Measurements from ENCODE around the gene PKP4.
"Not testable (repeated sequence)": the region's sequence is repeated elsewhere in the genome, so short reads cannot be mapped to it uniquely, and the experiment has no call there.

Gene PKP4

GRCh38 chr2:158459161-158460003 lies 2.6 kb downstream of the PKP4 start:
- Mint-ChIP-seq H3K9me3 (no peaks in the 10 kb centered on the region), H3K27me3 (peaks cover 25% of the 10 kb centered on the region), H3K4me1 (ENCODE audit: low read depth) (peaks cover 22% of the 10 kb centered on the region), H3K36me3 (ENCODE audit: low read depth) (peaks cover 15% of the 10 kb centered on the region), H3K27ac (no peak overlapping the region), H3K4me3 (no peak overlapping the region)
- intact Hi-C loops (cut with micrococcal nuclease): loop anchor here (5.0 kb wide), 1 partner anchor 437 kb away; no protein-coding TSS in a partner anchor

GRCh38 chr2:158460632-158461297 lies 4.0 kb downstream of the PKP4 start:
- peaks cover 15% of the 10 kb centered on the region for H3K36me3 Mint-ChIP-seq (ENCODE audit: low read depth)
- no peak overlapping the region for H3K4me3 Mint-ChIP-seq
- intact Hi-C loops (cut with micrococcal nuclease): no loop called here
- H3K27ac Mint-ChIP-seq: no peak overlapping the region
- peaks cover 17% of the 10 kb centered on the region for H3K27me3 Mint-ChIP-seq
- H3K4me1 Mint-ChIP-seq (ENCODE audit: low read depth): peaks cover 22% of the 10 kb centered on the region
- no peaks in the 10 kb centered on the region for H3K9me3 Mint-ChIP-seq

- H3K9me3 Mint-ChIP-seq: no peaks in the 10 kb centered on the region
- H3K4me3 Mint-ChIP-seq: no peak overlapping the region
- intact Hi-C loops (cut with micrococcal nuclease): no loop called here
- H3K4me1 Mint-ChIP-seq (ENCODE audit: low read depth): peaks cover under 1% of the 10 kb centered on the region
- H3K27ac Mint-ChIP-seq: no peak overlapping the region
- peaks cover 2% of the 10 kb centered on the region for H3K27me3 Mint-ChIP-seq
- H3K36me3 Mint-ChIP-seq (ENCODE audit: low read depth): no peaks in the 10 kb centered on the region
These were observed 6.8 kb downstream of the PKP4 start for GRCh38 chr2:158463496-158464095.

- Mint-ChIP-seq H3K36me3 (ENCODE audit: low read depth) (no peaks in the 10 kb centered on the region), H3K9me3 (no peaks in the 10 kb centered on the region), H3K27me3 (no peaks in the 10 kb centered on the region), H3K27ac (no peak overlapping the region), H3K4me1 (ENCODE audit: low read depth) (no peaks in the 10 kb centered on the region), H3K4me3 (no peak overlapping the region)
- intact Hi-C loops (cut with micrococcal nuclease): no loop called here
These were observed 7.9 kb downstream of the PKP4 start for GRCh38 chr2:158464426-158465281.

- Mint-ChIP-seq H3K9me3 (no peaks in the 10 kb centered on the region), H3K27me3 (no peaks in the 10 kb centered on the region), H3K27ac (no peak overlapping the region), H3K4me1 (ENCODE audit: low read depth) (no peaks in the 10 kb centered on the region), H3K36me3 (ENCODE audit: low read depth) (no peaks in the 10 kb centered on the region), H3K4me3 (no peak overlapping the region)
- intact Hi-C loops (cut with micrococcal nuclease): no loop called here
These were observed 10.5 kb downstream of the PKP4 start for GRCh38 chr2:158467248-158467647.

- H3K4me1 Mint-ChIP-seq (ENCODE audit: low read depth); H3K27me3 Mint-ChIP-seq; intact Hi-C loops (cut with micrococcal nuclease); H3K27ac Mint-ChIP-seq; H3K9me3 Mint-ChIP-seq; H3K4me3 Mint-ChIP-seq; H3K36me3 Mint-ChIP-seq (ENCODE audit: low read depth): not testable (repeated sequence)
These were observed 16.1 kb downstream of the PKP4 start for GRCh38 chr2:158472829-158473228.

- H3K9me3 Mint-ChIP-seq; H3K27ac Mint-ChIP-seq; H3K27me3 Mint-ChIP-seq; H3K4me3 Mint-ChIP-seq; H3K36me3 Mint-ChIP-seq (ENCODE audit: low read depth); H3K4me1 Mint-ChIP-seq (ENCODE audit: low read depth); intact Hi-C loops (cut with micrococcal nuclease): not testable (repeated sequence)
These were observed 16.5 kb downstream of the PKP4 start for GRCh38 chr2:158473300-158473699.

- no peaks in the 10 kb centered on the region for H3K4me1 Mint-ChIP-seq (ENCODE audit: low read depth)
- H3K27me3 Mint-ChIP-seq: no peaks in the 10 kb centered on the region
- no peak overlapping the region for H3K4me3 Mint-ChIP-seq
- H3K27ac Mint-ChIP-seq: no peak overlapping the region
- H3K36me3 Mint-ChIP-seq (ENCODE audit: low read depth): no peaks in the 10 kb centered on the region
- H3K9me3 Mint-ChIP-seq: no peaks in the 10 kb centered on the region
- intact Hi-C loops (cut with micrococcal nuclease): no loop called here
These were observed 17.1 kb downstream of the PKP4 start for GRCh38 chr2:158473719-158474392.

GRCh38 chr2:158474526-158475011 lies 17.8 kb downstream of the PKP4 start:
- H3K4me3 Mint-ChIP-seq; H3K36me3 Mint-ChIP-seq (ENCODE audit: low read depth); H3K9me3 Mint-ChIP-seq; H3K27me3 Mint-ChIP-seq; H3K4me1 Mint-ChIP-seq (ENCODE audit: low read depth); intact Hi-C loops (cut with micrococcal nuclease); H3K27ac Mint-ChIP-seq: not testable (repeated sequence)

GRCh38 chr2:158477202-158477601 lies 20.4 kb downstream of the PKP4 start:
- H3K27me3 Mint-ChIP-seq: no peaks in the 10 kb centered on the region
- H3K4me1 Mint-ChIP-seq (ENCODE audit: low read depth): peaks cover under 1% of the 10 kb centered on the region
- intact Hi-C loops (cut with micrococcal nuclease): no loop called here
- H3K36me3 Mint-ChIP-seq (ENCODE audit: low read depth): no peaks in the 10 kb centered on the region
- H3K4me3 Mint-ChIP-seq: no peak overlapping the region
- no peak overlapping the region for H3K27ac Mint-ChIP-seq
- H3K9me3 Mint-ChIP-seq: no peaks in the 10 kb centered on the region

- Mint-ChIP-seq H3K4me1 (ENCODE audit: low read depth) (peaks cover 8% of the 10 kb centered on the region), H3K9me3 (no peaks in the 10 kb centered on the region), H3K27ac (no peak overlapping the region), H3K4me3 (no peak overlapping the region), H3K27me3 (no peaks in the 10 kb centered on the region), H3K36me3 (ENCODE audit: low read depth) (no peaks in the 10 kb centered on the region)
- intact Hi-C loops (cut with micrococcal nuclease): no loop called here
These were observed 21.5 kb downstream of the PKP4 start for GRCh38 chr2:158478237-158478636.

GRCh38 chr2:158478816-158479215 lies 22.1 kb downstream of the PKP4 start:
- H3K4me1 Mint-ChIP-seq (ENCODE audit: low read depth): peaks cover 8% of the 10 kb centered on the region
- intact Hi-C loops (cut with micrococcal nuclease): no loop called here
- H3K4me3 Mint-ChIP-seq: no peak overlapping the region
- H3K9me3 Mint-ChIP-seq: no peaks in the 10 kb centered on the region
- no peak overlapping the region for H3K27ac Mint-ChIP-seq
- no peaks in the 10 kb centered on the region for H3K36me3 Mint-ChIP-seq (ENCODE audit: low read depth)
- no peaks in the 10 kb centered on the region for H3K27me3 Mint-ChIP-seq

GRCh38 chr2:158481116-158481515 lies 24.4 kb downstream of the PKP4 start:
- Mint-ChIP-seq H3K27ac (no peak overlapping the region), H3K36me3 (ENCODE audit: low read depth) (no peaks in the 10 kb centered on the region), H3K9me3 (no peaks in the 10 kb centered on the region), H3K27me3 (no peaks in the 10 kb centered on the region), H3K4me3 (no peak overlapping the region), H3K4me1 (ENCODE audit: low read depth) (peaks cover 8% of the 10 kb centered on the region)
- intact Hi-C loops (cut with micrococcal nuclease): no loop called here
